HG03280 (cell line): Measurements from ENCODE around the gene DHRSX.
"Not testable (repeated sequence)": the region's sequence is repeated elsewhere in the genome, so short reads cannot be mapped to it uniquely, and the experiment has no call there.

Source experiments
- ATAC-seq: cut with Tn5 transposase; IDR thresholded peaks from one replicate; pipeline ENCODE4 v1.9.1; 2021; ENCODE audit warnings: mild to moderate bottlenecking, moderate library complexity; ENCODE audit not compliant: unreplicated experiment

DHRSX gene

DNA sequence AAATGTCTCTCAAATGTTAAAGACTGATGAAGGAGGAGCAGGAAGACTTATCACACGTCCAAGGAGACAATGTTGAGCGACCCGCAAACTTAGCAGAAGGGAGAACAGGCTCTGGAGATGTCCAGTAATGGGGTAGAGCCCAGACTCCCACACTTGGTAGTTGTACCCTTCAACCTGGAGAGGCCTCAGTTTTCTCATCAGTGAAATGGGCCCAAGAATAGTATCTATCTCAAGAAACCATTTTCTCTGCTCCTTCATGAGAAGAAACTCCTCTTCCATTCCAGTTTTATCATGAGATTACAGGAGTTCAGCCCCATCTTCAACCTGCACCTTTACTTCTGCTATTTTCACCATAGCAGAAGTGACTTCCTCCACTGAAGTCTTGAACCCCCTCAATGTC, 169.9 kb downstream of the DHRSX start:
- no peak for ATAC-seq

DNA sequence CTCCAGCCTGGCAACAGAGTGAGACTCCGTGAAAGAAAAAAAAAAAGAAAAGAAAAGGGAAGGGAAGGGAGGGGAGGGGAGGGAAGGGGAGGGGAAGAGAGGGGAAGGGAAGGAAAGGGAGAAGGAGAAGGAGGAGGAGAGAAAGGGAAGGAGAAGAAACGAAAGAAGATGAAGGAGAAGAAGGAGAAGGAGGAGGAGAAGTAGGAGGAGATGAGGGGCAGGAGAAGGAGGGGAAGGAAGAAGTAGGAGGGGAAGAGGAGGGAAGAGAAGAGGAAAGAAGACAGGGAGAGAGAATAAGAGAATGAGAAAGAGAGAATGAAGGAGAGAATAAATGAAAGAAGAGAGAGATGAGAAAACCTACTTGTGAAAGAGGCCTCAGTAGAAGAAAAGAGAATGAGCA, 170.3 kb downstream of the DHRSX start:
- ATAC-seq = no peak

DNA sequence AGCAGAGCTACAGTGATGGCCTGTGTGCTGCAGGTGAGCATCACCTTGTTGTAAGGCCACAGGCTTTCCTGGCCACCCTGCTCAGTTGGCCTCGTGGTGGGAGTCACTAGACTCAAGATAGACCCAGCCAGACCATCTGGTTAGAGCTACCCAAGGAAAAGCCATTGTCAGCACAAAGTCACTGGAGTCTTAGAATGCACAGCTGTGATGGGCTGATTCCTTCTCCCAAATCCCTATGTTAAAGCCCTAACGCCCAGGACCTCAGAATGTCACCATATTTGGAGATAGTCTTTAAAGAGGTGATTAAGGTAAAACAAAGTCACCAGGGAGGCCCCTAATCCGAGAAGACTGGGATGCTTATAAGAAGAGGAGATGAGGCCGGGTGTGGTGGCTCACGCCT, 173.4 kb downstream of the DHRSX start:
- ATAC-seq = no peak

DNA sequence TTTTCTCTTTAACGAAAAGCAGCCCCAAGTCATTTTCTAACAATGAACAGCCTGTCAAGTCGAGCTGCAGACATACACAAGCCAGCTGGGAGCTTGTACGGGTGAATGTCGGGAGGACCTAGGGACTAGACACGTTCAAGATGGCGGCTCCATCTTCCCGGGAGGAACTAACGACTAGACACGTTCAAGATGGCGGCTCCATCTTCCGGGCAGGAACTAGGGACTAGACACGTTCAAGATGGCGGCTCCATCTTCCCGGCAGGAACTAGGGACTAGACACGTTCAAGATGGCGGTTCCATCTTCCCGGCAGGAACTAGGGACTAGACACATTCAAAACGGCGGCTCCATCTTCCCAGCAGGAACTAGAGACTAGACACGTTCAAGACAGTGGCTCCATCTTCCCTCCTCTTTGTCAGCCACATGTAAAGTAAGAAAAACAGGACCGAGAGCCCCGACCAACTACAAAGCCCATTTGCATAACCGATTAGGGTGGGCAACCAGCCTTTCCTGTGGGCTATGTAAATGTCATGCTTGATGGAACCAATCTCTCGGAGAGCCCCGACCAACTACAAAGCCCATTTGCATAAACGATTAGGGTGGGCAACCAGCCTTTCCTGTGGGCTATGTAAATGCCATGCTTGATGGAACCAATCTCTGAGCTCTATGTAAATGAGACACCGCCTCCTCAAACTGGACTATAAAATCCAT, 175.5 kb downstream of the DHRSX start:
- no peak for ATAC-seq

DNA sequence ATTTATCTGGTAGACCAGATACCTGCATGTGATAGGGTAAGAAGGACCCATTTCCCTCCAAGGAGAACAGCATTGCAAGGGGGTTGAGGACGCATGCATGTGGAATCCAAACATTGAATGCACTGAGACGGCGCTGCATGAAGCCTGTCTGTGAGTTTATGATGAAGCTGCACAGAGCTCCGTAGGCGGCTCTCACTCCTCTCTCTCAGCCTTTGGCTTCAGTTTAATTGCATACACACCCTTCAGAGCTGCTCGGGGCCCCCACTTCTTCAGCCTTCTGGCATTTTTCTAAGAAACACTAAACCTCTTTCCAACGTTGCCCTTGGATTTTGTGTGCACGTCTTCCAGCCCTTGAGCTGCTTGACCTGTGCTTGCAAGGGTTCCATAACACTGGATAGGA, 176.6 kb downstream of the DHRSX start:
- no peak for ATAC-seq

DNA sequence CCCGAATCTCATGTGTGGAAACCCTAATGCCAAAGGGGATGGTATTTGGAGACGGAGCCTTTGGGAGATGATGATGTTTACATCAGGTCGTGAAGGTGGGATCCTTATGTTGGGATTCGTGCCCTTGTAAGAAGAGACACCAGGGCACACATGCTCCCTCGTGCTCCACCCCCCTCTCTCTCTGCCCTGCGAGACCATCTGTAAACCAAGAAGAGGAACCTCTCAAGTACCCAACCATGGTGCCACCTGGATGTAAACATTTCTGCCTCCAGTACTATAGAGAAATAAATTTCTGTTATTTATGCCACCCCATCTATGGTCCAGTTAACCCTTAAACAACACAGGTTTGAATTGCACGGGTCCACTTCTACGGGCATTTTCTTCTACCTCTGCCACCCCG, 179.4 kb downstream of the DHRSX start:
- no peak for ATAC-seq

DNA sequence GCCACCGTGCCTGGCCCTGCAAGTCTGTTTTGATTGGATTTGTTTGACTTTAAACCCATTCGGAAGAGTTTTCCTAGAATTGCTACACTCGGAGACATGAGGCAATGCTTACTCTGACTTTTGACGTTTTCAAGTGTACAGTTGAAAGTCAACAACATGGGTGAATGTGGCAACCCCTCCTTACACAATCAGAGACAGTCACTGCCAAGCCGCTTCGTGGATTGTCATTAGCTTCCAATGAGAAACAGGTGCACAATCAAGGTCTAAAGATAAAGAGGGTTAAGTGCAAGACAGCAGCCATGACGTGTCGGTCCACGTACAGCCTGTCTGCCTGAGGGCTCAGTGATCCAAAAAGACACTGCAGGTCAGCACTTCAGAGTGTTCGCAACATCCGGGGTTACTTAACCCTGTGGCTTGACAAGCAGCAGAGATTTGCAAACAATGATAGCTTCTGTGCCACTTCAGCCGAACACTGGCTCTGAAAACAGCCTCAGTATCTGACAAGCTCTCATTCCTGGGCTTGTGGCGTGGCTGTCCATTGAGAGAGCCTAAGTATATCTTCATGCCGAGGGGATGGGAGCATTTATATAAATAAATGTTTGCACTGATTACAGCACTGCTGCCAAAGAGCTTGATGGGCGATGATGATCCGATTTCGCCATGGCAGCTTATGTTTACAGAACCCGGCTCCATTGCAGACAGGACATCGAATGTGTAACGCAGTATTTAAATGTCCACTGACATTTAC, 180.0 kb downstream of the DHRSX start:
- ATAC-seq = no peak

DNA sequence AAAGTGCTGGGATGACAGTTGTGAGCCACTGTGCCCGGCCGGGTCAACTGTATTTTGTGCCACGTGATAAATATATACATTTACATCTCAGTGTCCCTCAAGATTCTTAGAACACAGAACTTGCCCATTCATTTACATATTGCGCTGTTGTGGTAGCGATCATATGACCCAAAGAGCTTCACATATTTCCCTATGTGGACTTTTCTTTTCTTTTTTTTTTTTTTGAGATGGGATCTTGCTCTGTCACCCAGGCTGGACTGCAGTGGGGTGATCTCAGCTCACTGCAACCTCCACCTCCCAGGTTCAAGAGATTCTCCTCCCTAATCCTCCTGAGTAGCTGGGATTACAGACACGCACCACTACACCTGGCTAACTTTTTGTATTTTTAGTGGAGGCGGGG, 180.7 kb downstream of the DHRSX start:
- no peak for ATAC-seq

DNA sequence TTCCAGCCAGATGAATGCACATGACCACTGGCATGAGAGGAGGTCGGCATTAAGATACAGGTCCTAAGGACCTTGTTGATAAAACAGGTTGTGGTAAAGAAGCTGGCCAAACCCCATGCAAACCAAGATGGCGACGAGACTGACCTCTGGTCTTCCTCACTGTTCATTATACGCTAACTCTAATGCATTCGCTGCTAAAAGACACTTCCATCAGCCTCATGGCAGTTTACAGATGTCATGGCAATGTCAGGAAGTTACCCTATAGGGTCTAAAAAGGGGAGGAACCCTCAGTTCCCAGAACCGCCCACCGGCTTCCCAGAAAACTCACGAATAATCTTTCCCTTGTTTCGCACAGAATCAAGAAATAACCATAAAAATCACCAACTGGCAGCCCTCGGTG, 182.4 kb downstream of the DHRSX start:
- no peak for ATAC-seq

DNA sequence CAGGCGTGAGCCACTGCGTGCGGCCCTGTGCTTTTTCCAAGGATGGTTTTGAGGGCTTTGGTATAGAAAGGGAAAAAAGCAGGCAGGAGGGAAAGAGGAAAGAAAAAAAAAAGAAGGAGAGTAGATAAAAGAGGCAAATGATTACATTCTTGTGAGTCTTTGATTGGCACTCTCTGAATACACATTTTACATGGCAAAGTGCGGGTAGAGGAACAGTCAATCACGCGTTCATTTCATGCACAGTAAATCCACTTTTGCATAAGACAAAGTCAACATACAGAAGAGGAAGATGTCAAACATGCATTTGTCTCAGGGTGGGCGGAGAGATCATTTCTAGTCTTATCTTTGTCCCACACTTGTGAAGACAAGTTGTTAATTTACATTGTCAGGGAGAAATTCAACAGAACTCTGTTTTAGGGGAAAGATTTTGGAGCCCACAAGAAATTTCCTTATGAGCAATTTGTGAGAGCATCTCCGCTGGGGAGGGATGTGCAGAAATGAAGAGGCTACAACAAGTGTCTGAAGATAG, 183.2 kb downstream of the DHRSX start:
- ATAC-seq = no peak

DNA sequence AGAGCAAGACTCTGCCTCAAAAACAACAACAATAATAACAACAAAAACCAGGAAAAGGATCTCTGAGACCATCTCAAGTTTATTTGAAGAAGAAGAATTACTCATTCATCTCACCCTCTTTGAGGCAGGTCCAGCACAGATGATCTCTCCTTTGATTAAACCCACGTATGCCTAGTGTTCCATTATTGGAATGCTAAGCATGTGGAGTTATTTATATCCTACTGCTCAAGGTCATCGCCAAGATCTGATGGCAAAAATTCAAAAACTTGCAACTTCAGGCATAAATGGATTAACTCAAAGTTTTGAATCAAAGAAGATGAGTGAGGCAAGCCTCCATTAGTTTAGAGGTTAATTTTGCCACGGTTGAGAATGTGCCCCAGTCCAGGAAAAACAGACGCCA, 184.2 kb downstream of the DHRSX start:
- no peak for ATAC-seq

DNA sequence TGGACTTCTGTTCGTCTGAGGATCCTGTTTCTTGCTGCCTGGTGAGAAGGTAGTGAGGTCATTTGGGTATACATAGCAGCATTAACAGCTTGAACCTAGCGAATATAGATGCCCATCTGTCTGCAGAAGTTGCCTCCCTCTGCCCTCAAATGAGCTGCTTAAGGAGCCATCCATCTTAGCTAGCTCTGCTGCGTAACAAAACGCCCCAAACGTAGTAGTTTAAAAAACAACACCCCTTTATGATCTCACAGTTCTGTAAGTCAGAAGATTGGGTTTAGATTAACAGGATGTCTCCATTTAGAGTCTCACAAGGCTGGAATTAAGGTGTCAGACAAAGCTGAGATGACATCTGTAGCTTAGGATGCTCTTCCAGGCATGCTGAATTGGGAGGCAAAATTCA, 185.3 kb downstream of the DHRSX start:
- ATAC-seq = no peak

DNA sequence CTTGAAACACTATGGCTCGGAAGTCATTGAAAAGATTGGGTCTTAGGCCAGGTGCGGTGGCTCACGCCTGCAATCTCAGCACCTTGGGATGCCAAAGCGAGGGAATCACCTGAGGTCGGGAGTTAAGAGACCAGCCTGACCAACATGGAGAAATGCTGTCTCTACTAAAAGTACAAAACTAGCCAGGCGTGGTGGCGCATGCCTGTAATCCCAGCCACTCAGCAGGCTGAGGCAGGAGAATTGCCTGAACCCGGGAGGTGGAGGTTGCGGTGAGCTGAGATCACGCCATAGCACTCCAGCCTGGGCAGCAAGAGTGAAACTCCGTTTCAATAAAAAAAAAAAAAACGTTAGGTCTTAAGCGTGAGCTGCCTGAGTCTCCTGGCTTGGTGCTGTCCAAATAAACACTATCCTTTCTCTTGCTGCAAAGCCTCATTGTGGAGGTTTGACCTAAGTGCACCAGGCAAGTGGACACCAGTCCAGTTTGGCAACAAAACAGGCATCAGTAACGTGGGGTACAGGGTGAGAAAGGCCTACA, 185.9 kb downstream of the DHRSX start:
- ATAC-seq = no peak

DNA sequence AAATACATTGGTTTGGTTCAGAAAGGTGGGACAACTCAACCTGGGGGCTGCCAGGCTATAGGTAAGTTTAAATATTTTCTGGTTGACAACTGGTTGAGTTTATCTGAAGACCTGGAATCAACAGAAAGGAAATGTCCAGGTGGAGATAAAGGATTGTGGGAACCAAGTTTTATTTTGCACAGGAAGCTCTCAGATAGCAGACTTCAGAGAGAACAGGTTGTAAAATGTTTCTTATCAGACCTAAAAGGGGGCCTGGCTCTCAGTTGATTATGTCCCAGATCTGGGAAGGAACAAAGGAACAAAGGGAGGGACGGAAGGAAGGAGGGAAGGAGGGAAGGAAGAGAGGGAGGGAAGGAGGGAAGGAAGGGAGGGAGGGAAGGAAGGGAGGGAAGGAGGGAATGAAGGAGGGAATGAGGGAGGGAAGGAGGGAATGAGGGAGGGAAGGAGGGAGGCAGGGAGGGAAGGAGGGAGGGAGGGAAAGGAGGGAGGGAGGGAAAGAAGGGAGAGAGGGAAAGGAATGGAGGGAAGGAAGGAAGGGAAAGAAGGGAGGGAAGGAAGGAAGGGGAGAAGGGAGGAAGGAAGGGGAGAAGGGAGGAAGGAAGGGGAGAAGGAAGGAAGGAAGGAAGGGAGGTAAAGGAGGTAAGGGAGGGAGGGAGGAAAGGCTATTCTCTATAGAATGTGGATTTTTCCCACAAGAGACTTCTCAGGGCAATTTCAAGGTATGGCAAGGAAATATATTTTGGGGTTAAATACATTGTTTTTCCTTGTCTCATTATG, 186.7 kb downstream of the DHRSX start:
- ATAC-seq = no peak

DNA sequence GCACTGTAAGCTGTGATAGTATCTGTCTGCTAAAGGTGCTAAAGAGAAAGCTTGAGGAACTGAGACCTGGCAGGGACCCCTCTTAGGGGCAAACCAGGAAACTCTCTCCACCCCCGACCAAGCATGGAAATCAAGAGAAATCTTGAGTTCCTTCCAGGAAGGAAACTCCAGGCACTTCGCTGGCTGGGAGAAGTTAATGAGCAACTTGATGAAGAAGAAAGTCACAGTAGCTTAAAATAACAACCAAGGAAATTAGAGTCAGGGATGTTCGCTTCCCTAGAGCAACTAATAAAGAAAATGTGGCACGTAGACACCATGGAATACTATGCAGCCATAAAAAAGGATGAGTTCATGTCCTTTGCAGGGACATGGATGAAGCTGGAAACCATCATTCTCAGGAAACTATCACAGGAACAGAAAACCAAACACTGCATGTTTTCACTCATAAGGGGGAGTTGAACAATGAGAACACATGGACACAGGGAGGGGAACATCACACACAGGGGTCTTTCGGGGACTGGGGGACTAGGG, 188.7 kb downstream of the DHRSX start:
- ATAC-seq = not testable (repeated sequence)

DNA sequence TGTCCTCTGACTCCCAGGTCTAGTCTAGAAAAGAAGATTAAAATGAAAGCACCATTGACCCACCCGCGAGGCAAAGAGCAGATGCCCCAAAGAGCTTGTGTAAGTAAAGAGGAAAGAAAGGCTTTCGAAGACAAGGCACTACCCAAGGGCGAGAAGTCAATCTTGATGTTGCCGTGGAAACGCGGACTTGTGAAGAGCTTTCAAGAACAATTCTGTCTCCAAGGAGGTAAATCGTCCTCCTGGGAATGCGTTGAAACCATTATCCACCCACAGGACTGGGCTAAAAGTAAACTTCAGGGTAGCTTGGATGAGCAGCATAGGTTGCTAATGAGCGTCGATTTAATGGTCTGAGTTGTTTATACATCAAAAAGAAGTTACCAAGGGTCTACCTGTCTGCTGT, 189.3 kb downstream of the DHRSX start:
- no peak for ATAC-seq

DNA sequence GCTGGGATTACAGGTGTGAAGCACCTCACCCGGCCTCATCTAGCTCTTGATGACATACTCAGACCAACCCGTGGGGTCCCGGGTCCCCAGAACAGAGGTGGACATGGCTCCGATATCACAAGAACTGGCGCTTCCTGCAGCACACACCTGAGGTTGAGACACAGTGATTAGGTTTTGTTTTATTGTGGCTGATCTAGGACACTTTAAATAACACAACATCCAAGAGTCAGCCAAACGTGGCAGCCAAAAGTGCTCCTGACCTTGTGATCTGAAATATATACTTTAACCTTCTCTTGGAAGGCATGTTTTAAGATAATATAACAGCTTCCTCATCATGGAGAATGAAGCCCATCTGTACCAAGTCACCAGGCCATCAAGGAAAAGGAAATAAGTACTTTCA, 198.9 kb downstream of the DHRSX start:
- no peak for ATAC-seq

DNA sequence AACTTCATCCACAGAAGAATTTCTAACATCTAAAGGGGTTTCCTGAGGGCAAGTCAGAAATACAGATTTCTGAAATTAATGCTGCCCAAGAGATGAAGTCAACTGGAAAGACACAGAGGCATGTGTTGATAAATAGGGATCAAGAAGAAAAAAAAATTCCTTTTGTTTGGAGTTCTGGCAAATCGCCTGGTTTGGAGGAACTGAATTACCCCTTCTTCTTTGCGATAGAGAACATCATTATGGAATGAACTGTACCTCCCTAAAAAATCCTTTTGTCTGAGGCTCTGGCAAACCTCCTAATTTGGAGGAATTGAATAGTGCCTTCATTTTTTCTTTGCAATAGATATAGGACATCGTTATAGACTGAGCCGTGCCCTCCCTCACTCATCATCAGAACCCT, 200.9 kb downstream of the DHRSX start:
- no peak for ATAC-seq

DNA sequence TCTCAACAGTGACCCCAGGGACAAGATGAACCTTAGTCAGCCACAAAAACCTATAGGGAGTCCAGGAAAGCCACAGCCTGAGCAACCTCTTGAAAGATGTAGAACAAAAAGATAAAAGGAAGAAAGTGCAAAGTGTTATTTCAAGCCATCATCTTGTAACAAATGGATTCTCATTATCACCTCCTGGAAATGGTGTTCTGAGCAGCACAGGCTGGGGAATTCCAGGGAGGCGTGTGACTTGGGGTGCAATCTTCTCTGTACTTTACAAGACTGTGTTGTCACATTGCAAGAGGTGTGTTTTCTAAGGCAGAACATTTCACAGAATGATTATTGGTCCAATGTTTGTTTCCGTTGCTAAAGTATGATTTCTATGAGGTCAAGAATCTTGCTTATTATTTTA, 214.0 kb downstream of the DHRSX start:
- no peak for ATAC-seq

DNA sequence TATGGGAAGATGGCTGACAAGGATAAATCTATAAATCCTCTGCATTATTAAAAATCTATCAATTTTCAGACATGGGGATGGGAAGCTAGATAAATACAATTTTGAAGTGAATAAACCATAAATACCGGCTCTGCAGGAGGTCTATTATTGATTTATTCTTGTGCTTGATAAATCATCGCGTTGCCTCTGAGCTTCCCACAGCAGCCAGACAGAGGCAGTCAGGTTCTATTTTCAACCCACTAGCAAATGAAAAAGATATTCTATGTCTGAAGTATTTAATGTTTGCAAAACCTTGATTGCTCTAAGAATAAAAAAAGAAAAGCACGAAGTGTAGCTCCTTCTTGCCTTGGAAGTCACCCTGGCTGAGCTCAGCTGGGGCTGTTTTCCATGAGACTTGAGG, 216.2 kb downstream of the DHRSX start:
- ATAC-seq = no peak

DNA sequence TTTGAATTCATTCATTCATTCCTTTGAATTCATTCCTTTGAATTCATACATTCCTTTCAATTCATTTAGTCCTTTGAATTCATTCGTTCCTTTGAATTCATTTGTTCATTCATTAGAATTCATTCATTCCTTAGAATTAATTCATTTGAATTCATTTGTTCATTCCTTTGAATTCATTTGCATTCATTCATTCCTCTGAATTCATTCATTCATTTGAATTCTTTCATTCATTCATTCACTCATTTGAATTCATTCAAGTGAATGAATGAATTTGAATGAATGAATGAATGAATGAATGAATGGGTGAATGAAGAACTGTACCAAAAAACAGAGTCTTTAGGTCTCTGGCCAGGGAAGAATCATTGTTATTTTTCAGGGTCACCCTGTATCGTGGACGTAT, 216.6 kb downstream of the DHRSX start:
- ATAC-seq = no peak
